HG03575 (cell line): ENCODE data around the gene AMOT.
A peak's percentile ranks its signal among the peaks of the same experiment; 100 is the strongest.

Experiments
- ATAC-seq: cut with Tn5 transposase; IDR thresholded peaks from one replicate; pipeline ENCODE4 v1.9.1; 2021; ENCODE audit not compliant: unreplicated experiment, insufficient number of reproducible peaks, low FRiP score; ENCODE audit errors: extremely low read depth

Gene AMOT

DNA sequence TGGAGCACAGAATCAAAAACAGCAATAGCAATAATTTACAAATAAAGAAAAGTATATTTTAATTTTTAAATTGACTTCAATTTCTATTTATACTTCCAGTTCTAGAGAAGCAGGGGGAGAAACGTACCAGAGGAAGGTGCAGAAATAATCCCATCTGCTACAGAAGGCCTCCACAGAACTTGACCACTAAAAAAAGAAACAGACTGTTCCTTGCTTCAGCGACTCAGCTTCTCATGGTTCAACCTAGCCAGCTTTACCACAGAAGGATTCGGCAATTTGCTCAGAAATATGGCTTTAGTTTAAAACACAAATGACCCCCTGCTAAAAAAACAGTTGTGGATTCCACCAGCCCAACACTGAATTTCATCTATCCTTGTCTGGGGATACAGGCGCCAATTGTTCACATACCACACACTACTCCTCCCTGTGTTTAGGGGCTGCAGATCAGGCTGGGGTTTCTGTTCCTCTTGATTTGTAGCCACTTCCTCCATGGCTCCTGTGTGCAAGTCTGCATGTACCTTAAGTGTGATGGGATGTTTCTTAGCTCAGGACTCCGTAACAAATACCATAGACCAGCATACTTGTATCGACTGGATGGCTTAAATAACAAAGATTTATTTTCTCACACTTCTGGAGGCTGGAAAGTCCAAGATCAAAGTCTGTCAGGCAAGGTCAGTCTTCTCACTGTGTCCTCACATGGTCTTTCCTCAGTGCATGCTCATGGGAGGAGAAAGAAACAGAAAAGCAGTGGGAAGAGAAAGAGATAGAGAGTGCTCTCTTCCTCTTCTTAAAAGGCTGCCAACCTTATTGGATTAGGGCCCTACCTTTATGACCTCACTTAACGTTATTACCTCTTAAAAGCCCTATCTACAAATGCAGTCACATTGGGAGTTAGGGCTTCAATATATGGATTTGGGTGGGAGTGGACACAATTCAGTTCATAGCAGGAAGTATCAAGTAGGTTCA is 79.1 kb downstream of the AMOT start:
- peak; percentile 78 for ATAC-seq

DNA sequence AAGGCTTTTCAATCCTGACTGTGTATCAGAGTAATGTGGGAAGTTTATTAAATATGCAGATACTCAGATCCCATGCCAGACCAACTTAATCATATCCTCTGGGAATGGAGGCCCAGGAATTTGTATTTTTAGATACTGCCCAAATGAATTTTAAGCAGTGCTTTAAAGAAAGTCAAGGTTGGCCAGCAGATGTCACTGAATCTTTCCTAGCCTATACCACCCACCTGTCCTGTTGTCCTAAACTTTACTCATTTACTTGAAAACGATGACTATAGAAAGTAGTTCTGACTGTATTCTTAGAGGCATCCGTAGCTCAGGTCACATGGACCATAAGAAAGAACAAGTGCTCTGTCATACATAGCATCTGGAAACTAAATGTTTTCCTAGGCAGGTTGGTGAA is 79.9 kb downstream of the AMOT start:
- peak; percentile 63 for ATAC-seq

DNA sequence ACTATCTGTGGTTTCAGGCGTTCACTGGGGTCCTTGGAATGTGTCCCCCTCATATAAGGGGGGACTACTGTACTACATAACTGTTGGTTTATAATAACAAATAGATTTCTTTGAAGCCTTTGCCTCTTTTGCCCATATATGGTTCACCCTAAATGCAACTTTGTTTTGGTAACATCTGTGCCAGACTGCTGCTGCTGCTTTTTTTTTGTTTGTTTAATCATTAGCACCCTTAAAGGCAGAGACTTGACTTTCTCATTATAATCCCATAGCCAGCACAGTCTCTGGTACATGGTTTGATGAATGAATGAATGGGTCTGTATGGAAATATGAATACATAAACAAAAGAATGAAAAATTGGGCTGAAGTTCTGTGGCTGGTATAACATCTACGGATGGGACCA is 80.7 kb downstream of the AMOT start:
- no peak for ATAC-seq

DNA sequence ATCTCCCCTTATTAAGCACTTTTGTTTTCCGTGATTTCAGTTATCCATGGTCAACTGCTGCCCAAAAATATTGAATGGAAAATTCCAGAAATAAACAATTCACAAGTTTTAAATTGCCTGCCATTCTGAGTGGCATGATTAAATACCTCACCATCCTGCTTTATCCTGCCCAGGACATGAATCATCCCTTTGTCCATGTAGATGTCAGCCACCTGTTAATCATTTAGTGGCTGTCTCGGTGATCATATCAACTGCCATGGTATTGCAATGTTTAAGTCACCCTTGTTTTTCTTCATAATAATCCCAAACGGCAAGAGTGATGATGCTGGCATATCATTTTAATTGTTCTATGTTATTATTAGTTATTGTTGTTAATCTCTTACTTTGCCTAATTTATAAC is 81.1 kb downstream of the AMOT start:
- no peak for ATAC-seq

DNA sequence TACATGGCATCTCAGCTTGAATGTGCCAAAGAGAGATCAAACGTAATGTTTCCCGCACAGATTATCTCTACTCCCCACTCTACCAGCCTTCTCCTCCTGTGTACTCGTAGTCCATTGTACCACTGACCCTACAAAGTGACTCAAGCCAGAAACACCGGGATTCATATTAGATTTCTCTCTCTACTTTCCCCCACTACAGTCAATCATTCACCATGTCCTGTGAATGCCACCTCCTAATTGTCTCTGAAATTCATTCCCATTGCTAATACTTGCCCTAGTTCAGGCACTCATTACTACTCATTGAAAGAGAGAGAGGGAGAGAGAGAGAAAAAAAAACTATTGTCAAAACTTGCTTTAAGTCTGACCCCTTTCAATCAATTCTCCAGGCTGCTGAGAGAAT is 82.7 kb downstream of the AMOT start:
- no peak for ATAC-seq

DNA sequence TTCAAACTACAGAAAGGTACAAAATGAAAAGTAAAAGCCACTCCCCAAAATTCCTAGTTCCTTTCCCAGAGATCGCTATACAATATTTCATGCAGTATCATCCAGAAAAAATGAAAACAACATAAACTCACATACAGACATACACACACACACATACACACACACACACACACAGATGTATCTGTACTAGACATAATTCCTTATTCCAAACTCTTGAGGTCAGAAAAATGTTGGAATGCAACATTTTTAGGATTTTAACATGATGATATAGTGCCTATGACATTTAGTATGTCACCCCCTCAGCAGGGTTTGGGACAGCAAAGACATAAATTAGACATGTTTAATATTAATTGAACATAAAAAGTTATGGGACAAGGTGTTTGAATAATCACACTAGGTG is 87.5 kb downstream of the AMOT start:
- no peak for ATAC-seq

DNA sequence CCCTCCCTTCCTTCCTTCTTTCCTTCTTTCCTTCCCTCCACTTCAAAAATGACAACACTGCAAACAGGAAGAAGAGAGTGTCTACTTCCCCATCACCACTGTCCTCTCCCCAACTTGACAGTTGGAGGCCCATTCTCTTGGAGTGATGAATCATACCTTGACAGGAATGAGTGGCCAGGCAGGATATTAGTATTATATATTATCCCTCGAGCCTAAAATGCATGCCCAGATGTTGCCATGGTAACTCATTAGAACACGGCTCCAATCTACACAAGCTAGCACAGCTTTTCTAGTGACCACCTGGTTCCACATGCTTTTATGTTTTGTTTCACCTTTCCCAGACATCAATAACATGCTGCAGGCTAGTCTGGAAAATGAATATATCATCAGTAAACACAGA is 89.6 kb downstream of the AMOT start:
- ATAC-seq = no peak

DNA sequence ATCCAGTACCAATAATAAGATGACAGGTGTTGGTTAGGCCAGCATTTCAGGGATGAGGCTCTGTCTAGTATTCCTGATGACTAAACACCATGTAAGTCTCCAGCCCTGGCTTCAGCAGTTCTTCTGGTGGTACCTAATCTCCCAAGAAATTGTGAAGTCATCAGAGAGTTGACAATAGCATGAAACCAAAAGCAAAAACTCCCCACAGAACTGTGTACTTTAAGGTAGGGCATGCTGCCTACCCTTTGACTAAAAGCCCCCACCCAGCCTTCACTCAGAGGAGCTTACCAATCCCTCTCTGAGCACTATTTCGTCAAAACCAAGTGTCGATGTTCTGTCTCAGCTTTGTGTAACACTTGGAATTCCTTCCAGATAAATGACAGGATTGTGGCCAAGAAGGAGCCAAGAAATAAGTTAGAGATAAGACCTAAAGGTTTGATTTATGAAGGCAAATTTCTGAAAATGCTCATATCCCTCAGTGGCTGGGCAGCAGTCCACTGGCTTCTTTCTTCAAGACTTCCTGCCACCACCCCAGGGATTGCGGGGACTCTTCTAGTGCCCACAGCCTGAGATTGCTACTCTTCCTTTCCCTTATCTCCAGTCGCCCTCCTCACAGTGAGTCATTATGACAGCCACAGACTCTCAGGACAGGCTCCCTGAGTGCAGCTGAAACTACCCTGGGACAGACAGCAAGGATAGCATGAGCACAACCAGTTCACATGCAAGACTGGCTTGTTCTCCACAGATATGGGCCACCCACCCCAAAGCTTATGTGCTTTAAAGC is 93.6 kb downstream of the AMOT start:
- no peak for ATAC-seq

DNA sequence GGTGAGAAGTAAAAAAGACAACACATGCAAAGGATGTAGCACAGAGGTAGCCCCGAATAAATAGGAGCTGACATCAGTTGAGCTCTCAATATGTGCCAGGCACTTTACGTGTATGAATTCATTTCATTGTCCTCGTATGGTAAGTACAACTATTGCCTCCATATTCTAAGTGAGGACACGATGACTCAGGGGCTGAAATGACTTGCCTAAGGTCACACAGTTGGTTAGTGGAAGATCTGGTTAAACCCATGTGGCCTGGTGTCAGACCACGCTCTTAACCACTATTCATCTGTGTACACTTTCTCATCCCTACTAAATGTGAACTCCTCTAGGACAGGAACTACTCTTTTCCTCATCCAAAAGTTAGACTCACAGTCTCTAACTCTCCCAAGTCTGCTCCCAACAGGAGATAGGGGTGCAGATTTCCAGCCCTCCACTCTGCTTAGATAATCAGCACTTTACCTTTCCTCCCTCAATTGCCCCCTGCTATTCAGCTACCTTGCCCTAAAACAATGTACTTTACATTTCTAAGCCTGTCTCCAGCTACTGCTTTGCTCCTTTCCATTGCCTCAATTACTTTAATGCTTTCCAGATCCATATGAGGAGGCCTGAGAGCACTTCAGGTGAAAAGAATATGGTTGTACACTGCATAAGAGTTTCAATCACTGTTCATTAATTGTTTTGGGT is 102.1 kb downstream of the AMOT start:
- ATAC-seq = no peak

DNA sequence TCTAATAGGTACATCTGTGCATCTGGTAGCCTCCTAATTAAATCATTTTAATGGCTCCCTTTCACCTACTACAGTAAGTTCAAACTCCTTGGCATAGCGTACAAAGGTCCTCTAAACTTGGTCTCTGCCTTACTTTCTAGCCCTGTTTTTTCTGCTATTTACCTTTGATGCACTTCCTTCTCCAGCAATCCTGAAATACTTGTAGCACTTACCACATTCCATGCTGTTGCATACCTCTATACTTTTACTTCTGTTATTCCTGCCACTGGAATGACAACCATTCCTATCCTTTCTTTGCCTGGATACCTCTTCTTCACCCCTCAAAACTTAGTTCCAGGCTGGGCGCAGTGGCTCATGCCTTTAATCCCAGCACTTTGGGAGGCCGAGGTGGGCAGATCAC is 104.3 kb downstream of the AMOT start:
- ATAC-seq = no peak

DNA sequence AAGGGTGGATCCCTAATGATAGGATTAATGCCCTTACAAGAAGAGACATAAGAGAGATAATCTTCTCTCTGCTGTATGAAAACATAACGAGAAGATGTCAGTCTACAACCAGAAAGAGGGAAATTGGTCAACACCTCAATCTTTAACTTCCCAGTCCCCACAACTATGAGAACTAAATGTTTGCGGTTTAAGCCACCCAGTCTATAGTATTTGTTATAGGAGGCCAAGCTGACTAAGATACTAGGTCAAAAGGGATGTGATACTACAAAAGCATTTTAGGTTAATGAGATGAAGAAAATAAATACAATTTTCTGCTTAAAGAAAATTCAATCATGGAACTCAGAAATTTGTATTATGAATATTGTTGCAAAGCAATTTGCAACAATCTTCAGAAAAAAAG is 105.5 kb downstream of the AMOT start:
- no peak for ATAC-seq

DNA sequence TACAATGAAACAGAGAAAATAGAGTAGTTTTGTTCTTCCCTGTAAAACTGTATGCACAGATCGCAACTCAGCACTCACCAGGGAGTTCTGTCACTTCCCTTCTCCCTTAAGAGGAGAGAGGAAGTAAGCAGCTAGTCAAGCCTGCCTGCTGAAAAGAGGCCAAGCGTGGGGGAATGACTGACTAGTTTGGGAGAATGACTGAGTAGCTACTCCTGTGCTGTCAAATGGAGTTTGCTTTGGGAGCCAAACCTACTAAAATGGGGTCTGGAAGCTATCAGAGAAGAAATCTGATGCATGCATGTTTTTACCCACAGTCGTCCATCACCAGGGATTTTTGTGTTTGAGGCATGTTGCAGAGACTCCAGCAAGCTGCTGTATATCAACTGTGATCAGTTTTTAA is 106.3 kb downstream of the AMOT start:
- ATAC-seq = no peak

DNA sequence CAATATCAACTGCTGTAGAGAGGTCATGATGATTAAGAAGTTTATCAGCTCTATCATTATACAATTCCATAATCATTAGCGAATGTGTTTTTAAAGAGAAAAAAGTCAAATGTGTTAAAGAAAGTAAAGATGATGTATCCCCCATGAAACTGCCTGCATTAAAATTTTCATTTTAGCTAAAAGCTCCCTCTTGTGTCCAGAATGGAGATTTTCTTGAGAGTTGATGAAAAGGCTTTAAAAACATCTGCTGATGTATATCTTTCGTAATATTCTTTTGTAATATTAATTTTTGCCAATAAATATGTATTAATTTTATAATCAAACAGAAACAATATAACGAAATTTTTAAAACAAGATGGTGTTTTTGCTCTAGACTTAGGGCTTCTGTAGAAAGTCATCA is 108.8 kb downstream of the AMOT start:
- no peak for ATAC-seq
